Activated T-cell treated with anti-CD3 and anti-CD28 coated beads, Interleukin-2, amount 50 U/mL, for 72 hours (primary cell): ENCODE data around the gene LARP7. TPM values are rescaled to one million over a fixed set of nuclear protein-coding genes. Genes with fewer than 3 reads are reported as not detected.

ENCODE experiments used
- total RNA-seq, 2 donors: library from RNA; stranded (reverse); gene quantifications; one replicate each; pipeline ENCODE4 v1.2.3, GENCODE V29; 2022

The LARP7 gene
- total RNA-seq, 2 donors from 2014 or later: 45.7 to 49.1 TPM

Other genes starting within 250 kb of the LARP7 start
- under 1 TPM; 0.23 to 0.26 TPM for gene NEUROG2, start 121.0 kb upstream of the LARP7 start, total RNA-seq
- gene ZGRF1, start 234 bp upstream of the LARP7 start, total RNA-seq: 10 to 100 TPM; 52.5 to 58.1 TPM